ENCODE measurements around the gene GGA3. TPM values are rescaled to one million over a fixed set of nuclear protein-coding genes. Genes with fewer than 3 reads are reported as not detected.

GGA3 gene
- polyA plus RNA-seq, 1 donor from 2014 or later, result 15.7 TPM

GRCh38 chr17:75252039-75252816 lies 9.2 kb downstream of the GGA3 start:
- no peak overlapping the region for H3K27ac ChIP-seq (ENCODE audit: low read length)

More at GRCh38 chr17:75252039-75252816, 9.2 kb downstream of the GGA3 start:
- Histone ChIP-seq H3K27me3 (ENCODE audit: insufficient read depth, low read depth, low read length) (no peaks in the 10 kb centered on the region), H3K36me3 (ENCODE audit: insufficient read depth, low read length) (no peaks in the 10 kb centered on the region), H3K9ac (ENCODE audit: low read length) (no peak overlapping the region), H3K9me2 (ENCODE audit: insufficient read depth, low read length) (no peaks in the 10 kb centered on the region), H3K4me2 (ENCODE audit: low read length) (no peak overlapping the region), H3F3A (ENCODE audit: insufficient read depth, low read length, poor library complexity, severe bottlenecking) (no peaks in the 10 kb centered on the region), H2AFZ (ENCODE audit: low read depth, low read length) (no peak overlapping the region), H3K79me2 (replicated peaks; ENCODE audit: insufficient read depth, low read length) (peaks cover 5% of the 10 kb centered on the region), H4K20me1 (ENCODE audit: insufficient read depth) (no peaks in the 10 kb centered on the region), H3K4me3 (ENCODE audit: low read length) (no peak overlapping the region), H3K9me3 (ENCODE audit: low read length) (no peaks in the 10 kb centered on the region)
- TF ChIP-seq MXI1 (conservative IDR thresholded peaks at IDR 0.05; ENCODE audit: poor library complexity, severe bottlenecking), result no peak
- TF ChIP-seq REST (IDR thresholded peaks at IDR 0.05; ENCODE audit: borderline replicate concordance), result no peak
- TF ChIP-seq RAD21 (conservative IDR thresholded peaks at IDR 0.05), result no peak
- TF ChIP-seq EP300 (conservative IDR thresholded peaks at IDR 0.05; ENCODE audit: poor library complexity, severe bottlenecking), result no peak
- no peak for TF ChIP-seq EZH2 (IDR thresholded peaks at IDR 0.05; ENCODE audit: borderline replicate concordance, insufficient read depth, low read length, poor library complexity, severe bottlenecking)
- TF ChIP-seq SMC3 (conservative IDR thresholded peaks at IDR 0.05; ENCODE audit: poor library complexity), result no peak
- TF ChIP-seq CTCF (IDR thresholded peaks at IDR 0.05; ENCODE audit: poor library complexity, severe bottlenecking), result no peak
- no peak for TF ChIP-seq POLR2AphosphoS5 (IDR thresholded peaks at IDR 0.05)
- TF ChIP-seq TAF1 (IDR thresholded peaks at IDR 0.05; ENCODE audit: low read depth), result no peak

Measured in neural cell (in vitro differentiated cells).